Ammon's horn (tissue), 1 donor: Measurements from ENCODE around the gene GNAT1.

Source experiments
- DNase-seq: peaks from one replicate; pipeline ENCODE4 v3.0.0-alpha.2; 2016; ENCODE audit warnings: low spot score

GNAT1 gene

GRCh38 chr3:50190936-50191660, at the start of gene GNAT1:
Gene GNAT1, plus strand, starts transcription at chr3:50191610. Its CDS starts 116 bp downstream, at chr3:50191726.
- no peak for DNase-seq

GRCh38 chr3:50146316-50146901, 45.0 kb upstream of the GNAT1 start:
- no peak for DNase-seq

- DNase-seq = no peak
These were observed 44.4 kb upstream of the GNAT1 start for GRCh38 chr3:50147016-50147415.

- DNase-seq = no peak
These were observed 44.0 kb upstream of the GNAT1 start for GRCh38 chr3:50147447-50147846.

- no peak for DNase-seq
These were observed 43.5 kb upstream of the GNAT1 start for GRCh38 chr3:50147861-50148260.

- no peak for DNase-seq
These were observed 41.0 kb upstream of the GNAT1 start for GRCh38 chr3:50150404-50150750.

GRCh38 chr3:50150863-50151686, 40.3 kb upstream of the GNAT1 start:
- DNase-seq = no peak

- no peak for DNase-seq
These were observed 39.7 kb upstream of the GNAT1 start for GRCh38 chr3:50151728-50152127.

- no peak for DNase-seq
These were observed 37.5 kb upstream of the GNAT1 start for GRCh38 chr3:50153782-50154475.

- no peak for DNase-seq
These were observed 37.0 kb upstream of the GNAT1 start for GRCh38 chr3:50154476-50154839.

GRCh38 chr3:50154840-50155490, 36.4 kb upstream of the GNAT1 start, which contains the start of gene SEMA3F:
Gene SEMA3F, plus strand, starts transcription at chr3:50155324. Its CDS starts 4,299 bp downstream, at chr3:50159623.
- DNase-seq = no peak

GRCh38 chr3:50155491-50155878, 35.9 kb upstream of the GNAT1 start:
- DNase-seq = no peak

- no peak for DNase-seq
These were observed 35.5 kb upstream of the GNAT1 start for GRCh38 chr3:50155891-50156290.

GRCh38 chr3:50156549-50157493, 34.6 kb upstream of the GNAT1 start:
- DNase-seq = no peak

GRCh38 chr3:50157827-50158529, 33.4 kb upstream of the GNAT1 start:
- DNase-seq = no peak

GRCh38 chr3:50158530-50159146, 32.8 kb upstream of the GNAT1 start:
- peak; percentile 40 for DNase-seq

GRCh38 chr3:50160561-50160983, 30.8 kb upstream of the GNAT1 start:
- DNase-seq = no peak

GRCh38 chr3:50161320-50161719, 30.1 kb upstream of the GNAT1 start:
- DNase-seq = no peak

- DNase-seq = no peak
These were observed 29.2 kb upstream of the GNAT1 start for GRCh38 chr3:50162034-50162883.
